ENCODE measurements around the gene HSD17B7.
A peak's percentile ranks its signal among the peaks of the same experiment; 100 is the strongest.

The HSD17B7 gene

GRCh38 chr1:162861101-162861500 lies 70.6 kb downstream of the HSD17B7 start, which contains the start of gene CCDC190:
CCDC190 (minus strand) TSS chr1:162861175; CDS start chr1:162859646, 1,529 bp downstream.
- no peaks in the 10 kb centered on the region for H3K27me3 ChIP-seq (ENCODE audit: control insufficient read depth, insufficient read depth, low read length)
- no peaks in the 10 kb centered on the region for H3K79me2 ChIP-seq
- no peak for TF ChIP-seq CTCF (IDR thresholded peaks at IDR 0.05)
- no peaks in the 10 kb centered on the region for H3K36me3 ChIP-seq (ENCODE audit: control insufficient read depth, insufficient read depth, low read length)
- H3K27ac ChIP-seq, result no peak within 1 kb of the TSS
- H2AFZ ChIP-seq, result peak within 1 kb of the TSS; percentile 56
- no peak within 1 kb of the TSS for H3K4me3 ChIP-seq (ENCODE audit: low read depth, low read length)
- no peak within 1 kb of the TSS for H3K9ac ChIP-seq
- H3K4me2 ChIP-seq (ENCODE audit: low read length), result no peak within 1 kb of the TSS
- peaks cover 3% of the 10 kb centered on the region for H3K4me1 ChIP-seq
- H3K9me3 ChIP-seq (ENCODE audit: control insufficient read depth, low read length), result no peaks in the 10 kb centered on the region

GRCh38 chr1:162861625-162862024 lies 71.1 kb downstream of the HSD17B7 start:
- Histone ChIP-seq H3K79me2 (no peaks in the 10 kb centered on the region), H3K27ac (no peak overlapping the region), H3K4me1 (peaks cover 3% of the 10 kb centered on the region), H3K9me3 (ENCODE audit: control insufficient read depth, low read length) (no peaks in the 10 kb centered on the region), H3K36me3 (ENCODE audit: control insufficient read depth, insufficient read depth, low read length) (no peaks in the 10 kb centered on the region), H3K9ac (no peak overlapping the region), H2AFZ (peak overlapping the region; percentile 56), H3K4me2 (ENCODE audit: low read length) (no peak overlapping the region), H3K4me3 (ENCODE audit: low read depth, low read length) (no peak overlapping the region), H3K27me3 (ENCODE audit: control insufficient read depth, insufficient read depth, low read length) (no peaks in the 10 kb centered on the region)
- no peak for TF ChIP-seq CTCF (IDR thresholded peaks at IDR 0.05)

Data from parathyroid adenoma (tissue), 2 donors.